IMR-90 (cell line): ENCODE results near the gene MYH7B. TPM values are rescaled to one million over a fixed set of nuclear protein-coding genes. Genes with fewer than 3 reads are reported as not detected.

ENCODE experiments used
- ATAC-seq: fragments of 200-7000 bp; cut with Tn5 transposase; 2 replicates; pipeline ENCODE4 v1.9.1; 2020; ENCODE audit warnings: low read depth, mild to moderate bottlenecking, moderate library complexity
- BruUV-seq: library from RNA; stranded (reverse); fragments of 400-500 nt; replicated peaks from 2 replicates; lab custom pipeline; 2021; lab: Mats Ljungman, UMichigan
- CTCF ChIA-PET: fragments of 300-600 bp; formaldehyde crosslinking; extraction: SDS; loops from one replicate; lab custom pipeline; 2021; ENCODE audit warnings: antibody characterized with exemption; lab: Yijun Ruan, JAX
- POLR2A ChIA-PET: fragments of 300-600 bp; sonication (Branson Sonifier 250); formaldehyde crosslinking; loops from one replicate; lab custom pipeline; 2022; ENCODE audit warnings: antibody characterized with exemption; ENCODE audit not compliant: unreplicated experiment; lab: Charles Lee
- DNase-seq: peaks from one replicate; pipeline ENCODE4 v3.0.0; 2013
- H2AFZ ChIP-seq: replicated peaks from 2 replicates; pipeline ENCODE3; 2013; ENCODE audit warnings: low read length, mild to moderate bottlenecking; ENCODE audit not compliant: poor library complexity
- H2AK5ac ChIP-seq: 2 replicates; pipeline ENCODE4 v1.6.1; 2013; ENCODE audit warnings: low read depth, low read length, inconsistent platforms
- H2AK9ac ChIP-seq: replicated peaks from 2 replicates; pipeline ENCODE3; 2013; ENCODE audit warnings: mild to moderate bottlenecking, low read depth, low read length, moderate library complexity; ENCODE audit not compliant: poor library complexity
- H2BK120ac ChIP-seq: 2 replicates; pipeline ENCODE4 v1.6.1; 2013; ENCODE audit warnings: low read depth, low read length, inconsistent platforms
- H2BK15ac ChIP-seq: 3 replicates; pipeline ENCODE4 v1.6.1; 2013; ENCODE audit warnings: low read depth, low read length, inconsistent platforms
- H2BK20ac ChIP-seq: 2 replicates; pipeline ENCODE4 v1.6.1; 2013; ENCODE audit warnings: low read depth, mild to moderate bottlenecking, inconsistent platforms, low read length, moderate library complexity
- H2BK5ac ChIP-seq: 2 replicates; pipeline ENCODE4 v1.6.1; 2013; ENCODE audit warnings: mild to moderate bottlenecking, low read depth, low read length, inconsistent platforms; ENCODE audit not compliant: poor library complexity, severe bottlenecking
- H3K14ac ChIP-seq: replicated peaks from 2 replicates; pipeline ENCODE4 v1.6.1; 2013; ENCODE audit warnings: low read depth, low read length, inconsistent platforms
- H3K18ac ChIP-seq: 2 replicates; pipeline ENCODE4 v1.6.1; 2013; ENCODE audit warnings: low read depth, low read length, control low read depth
- H3K23ac ChIP-seq: 2 replicates; pipeline ENCODE4 v1.6.1; 2013; ENCODE audit warnings: low read depth, low read length, inconsistent platforms
- H3K27ac ChIP-seq: 2 replicates; pipeline ENCODE4 v1.5.1; 2013; ENCODE audit warnings: mild to moderate bottlenecking, control low read depth, low read length; ENCODE audit not compliant: insufficient read depth
- H3K27me3 ChIP-seq: 2 replicates; pipeline ENCODE4 v1.6.1; 2013; ENCODE audit warnings: low read length; ENCODE audit not compliant: control insufficient read depth, insufficient read depth
- H3K36me3 ChIP-seq: 2 replicates; pipeline ENCODE4 v1.6.1; 2013; ENCODE audit warnings: low read length, mixed read lengths; ENCODE audit not compliant: control insufficient read depth, insufficient read depth
- H3K4ac ChIP-seq: 2 replicates; pipeline ENCODE4 v1.6.1; 2013; ENCODE audit warnings: low read depth, low read length, inconsistent platforms
- H3K4me1 ChIP-seq: 2 replicates; pipeline ENCODE4 v1.6.1; 2013; ENCODE audit warnings: low read length, mixed read lengths; ENCODE audit not compliant: control insufficient read depth, insufficient read depth
- H3K4me2 ChIP-seq: 2 replicates; pipeline ENCODE4 v1.6.1; 2013; ENCODE audit warnings: low read depth, mild to moderate bottlenecking, control low read depth, low read length, moderate library complexity
- H3K4me3 ChIP-seq: 2 replicates; pipeline ENCODE4 v1.5.1; 2013; ENCODE audit warnings: low read depth, mild to moderate bottlenecking, control low read depth, low read length, moderate library complexity; ENCODE audit not compliant: insufficient read depth
- H3K56ac ChIP-seq: 2 replicates; pipeline ENCODE4 v1.6.1; 2013; ENCODE audit warnings: low read length, inconsistent platforms; ENCODE audit not compliant: insufficient read depth; ENCODE audit errors: extremely low read depth
- H3K79me1 ChIP-seq, 2 experiments: 2 replicates each; pipeline ENCODE4 v1.6.1; 2013; ENCODE audit warnings: low read length in 2 of 2, inconsistent platforms in 1 of 2, low read depth in 1 of 2
- H3K9ac ChIP-seq: 2 replicates; pipeline ENCODE4 v1.6.1; 2013; ENCODE audit warnings: low read depth, low read length, control low read depth
- H3K9me1 ChIP-seq: 2 replicates; pipeline ENCODE4 v1.6.1; 2013; ENCODE audit warnings: low read length, inconsistent platforms; ENCODE audit not compliant: insufficient read depth
- H3K9me3 ChIP-seq: 2 replicates; pipeline ENCODE4 v1.6.1; 2013; ENCODE audit warnings: low read length; ENCODE audit not compliant: control insufficient read depth, insufficient read depth
- H4K20me1 ChIP-seq: 2 replicates; pipeline ENCODE4 v1.6.1; 2013; ENCODE audit warnings: low read length, inconsistent platforms; ENCODE audit not compliant: insufficient read depth
- H4K5ac ChIP-seq: 2 replicates; pipeline ENCODE4 v1.6.1; 2013; ENCODE audit warnings: mild to moderate bottlenecking, low read depth, low read length, control low read depth
- H4K8ac ChIP-seq, 2 experiments: 2 replicates each; pipeline ENCODE4 v1.6.1; 2013; ENCODE audit warnings: low read depth in 2 of 2, low read length in 2 of 2, control low read depth in 1 of 2, inconsistent platforms in 1 of 2
- H4K91ac ChIP-seq: 2 replicates; pipeline ENCODE4 v1.6.1; 2013; ENCODE audit warnings: low read depth, low read length, inconsistent platforms; ENCODE audit not compliant: insufficient read depth
- BHLHE40 ChIP-seq: fragments of 150-350 bp; IDR thresholded peaks from 2 replicates; pipeline ENCODE4 v1.6.1; 2016; ENCODE audit warnings: mild to moderate bottlenecking, low read depth, low read length
- CEBPB ChIP-seq: IDR thresholded peaks from 2 replicates; pipeline ENCODE4 v1.6.1; 2012; ENCODE audit warnings: low read depth, low read length, improper control_type of control experiment
- CHD1 ChIP-seq: IDR thresholded peaks from 2 replicates; pipeline ENCODE4 v1.6.1; 2012; ENCODE audit warnings: low read depth, low read length, improper control_type of control experiment
- FOS ChIP-seq: fragments of 150-350 bp; IDR thresholded peaks from 2 replicates; pipeline ENCODE4 v1.6.1; 2016; ENCODE audit warnings: low read depth, low read length
- MAFK ChIP-seq: IDR thresholded peaks from 2 replicates; pipeline ENCODE4 v1.6.1; 2012; ENCODE audit warnings: low read depth, low read length, improper control_type of control experiment
- MAZ ChIP-seq: IDR thresholded peaks from 2 replicates; pipeline ENCODE4 v1.6.1; 2012; ENCODE audit warnings: low read depth, mild to moderate bottlenecking, low read length, improper control_type of control experiment, moderate library complexity, borderline replicate concordance
- MXI1 ChIP-seq: IDR thresholded peaks from 2 replicates; pipeline ENCODE4 v1.6.1; 2012; ENCODE audit warnings: low read depth, mild to moderate bottlenecking, low read length, moderate library complexity, borderline replicate concordance
- NFE2L2 ChIP-seq: fragments of 150-350 bp; IDR thresholded peaks from 2 replicates; pipeline ENCODE4 v1.6.1; 2016; ENCODE audit warnings: low read depth, mild to moderate bottlenecking, low read length
- POLR2A ChIP-seq: IDR thresholded peaks from 2 replicates; pipeline ENCODE4 v1.6.1; 2012; ENCODE audit warnings: mild to moderate bottlenecking, low read depth, low read length
- RAD21 ChIP-seq: IDR thresholded peaks from 2 replicates; pipeline ENCODE4 v1.6.1; 2012; ENCODE audit warnings: low read length, improper control_type of control experiment
- RCOR1 ChIP-seq: IDR thresholded peaks from 2 replicates; pipeline ENCODE4 v1.6.1; 2012; ENCODE audit warnings: mild to moderate bottlenecking, low read length, improper control_type of control experiment; ENCODE audit not compliant: insufficient replicate concordance
- RFX5 ChIP-seq: IDR thresholded peaks from 2 replicates; pipeline ENCODE4 v1.8.0; 2012; ENCODE audit warnings: low read depth, mild to moderate bottlenecking, low read length, moderate library complexity
- SMC3 ChIP-seq: fragments of 150-350 bp; IDR thresholded peaks from 2 replicates; pipeline ENCODE4 v1.6.1; 2016; ENCODE audit warnings: low read depth, mild to moderate bottlenecking, antibody characterized with exemption, low read length, moderate library complexity
- WGBS, 2 experiments: methylation state at CpG; one replicate each; pipeline versions ENCODE4 v1.1.5 to v1.1.7; 2013; ENCODE audit warnings: missing lambda C conversion rate in 2 of 2; ENCODE audit not compliant: insufficient read length in 1 of 2; ENCODE audit errors: extremely low coverage in 2 of 2; 5-methylcytosine and 5-hydroxymethylcytosine counted together
- dilution Hi-C: fragments of 300-500 bp; cut with HindIII; formaldehyde crosslinking; loops from one replicate; pipeline ENCODE4 v1.14.3; 2018; ENCODE audit warnings: low sequenced_read_pairs; ENCODE audit not compliant: unreplicated experiment
- in situ Hi-C: fragments of 300-500 bp; cut with MboI; formaldehyde crosslinking; loops from 3 replicates; pipeline ENCODE4 v1.14.3; 2019; ENCODE audit warnings: low sequenced_read_pairs, inconsistent platforms, mixed read lengths
- intact Hi-C: fragments of 100-400 bp; cut with micrococcal nuclease; formaldehyde crosslinking; loops from 2 replicates; pipeline ENCODE4 v1.10.0; 2022
- polyA plus RNA-seq, 3 experiments: library from polyadenylated mRNA; depleted of rRNA; stranded (reverse); fragments of >200 nt; gene quantifications; 2 replicates each; pipeline ENCODE4 v1.2.3, GENCODE V29; 2012; ENCODE audit warnings: low replicate concordance in 1 of 3
- total RNA-seq: library from RNA; depleted of rRNA; stranded (reverse); fragments of >200 nt; gene quantifications from 2 replicates; pipeline ENCODE4 v1.2.3, GENCODE V29; 2012
- TF ChIP-seq, protein P1 (sequence below): fragments of 150-350 bp; IDR thresholded peaks from 2 replicates; pipeline ENCODE4 v1.6.1; 2017; ENCODE audit warnings: mild to moderate bottlenecking, antibody characterized with exemption, low read length, low read depth
- TF ChIP-seq, protein P2 (sequence below): conservative IDR thresholded peaks from 2 replicates; pipeline ENCODE4 v1.5.1; 2012; ENCODE audit warnings: mild to moderate bottlenecking, low read depth, low read length, improper control_type of control experiment
- TF ChIP-seq, protein P3 (sequence below): fragments of 150-350 bp; IDR thresholded peaks from 2 replicates; pipeline ENCODE4 v1.6.1; 2016; ENCODE audit warnings: low read depth, mild to moderate bottlenecking, low read length, moderate library complexity, borderline replicate concordance

MYH7B gene
- total and polyA plus RNA-seq, 2 of the 4 experiments (the other 2 are of a cell fraction), result 0.09 TPM; not detected in 1

DNA sequence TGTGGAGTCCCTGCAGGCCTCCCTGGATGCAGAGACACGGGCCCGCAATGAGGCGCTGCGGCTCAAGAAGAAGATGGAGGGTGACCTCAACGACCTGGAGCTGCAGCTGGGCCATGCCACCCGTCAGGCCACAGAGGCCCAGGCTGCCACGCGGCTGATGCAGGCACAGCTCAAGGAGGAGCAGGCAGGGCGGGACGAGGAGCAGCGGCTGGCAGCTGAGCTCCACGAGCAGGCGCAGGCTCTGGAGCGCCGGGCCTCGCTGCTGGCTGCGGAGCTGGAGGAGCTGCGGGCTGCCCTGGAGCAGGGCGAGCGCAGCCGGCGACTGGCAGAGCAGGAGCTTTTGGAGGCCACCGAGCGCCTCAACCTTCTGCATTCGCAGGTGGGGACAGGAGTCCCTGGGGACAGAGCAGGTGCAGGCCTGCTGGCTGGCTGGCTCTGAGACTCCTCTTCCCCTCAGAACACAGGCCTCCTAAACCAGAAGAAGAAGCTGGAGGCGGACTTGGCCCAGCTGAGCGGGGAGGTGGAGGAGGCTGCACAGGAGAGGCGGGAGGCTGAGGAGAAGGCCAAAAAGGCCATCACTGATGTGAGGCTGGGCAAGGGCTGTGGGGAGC, 44.7 kb downstream of the MYH7B start:
- Histone ChIP-seq H3K9ac (no peak overlapping the region), H3K4me3 (no peak overlapping the region), H3K79me1 (peaks cover 0 to 17% of the 10 kb centered on the region in 2 experiments; a peak in 1 of 4 replicates), H4K8ac (no peak overlapping the region), H2AK5ac (no peak overlapping the region), H3K56ac (no peak overlapping the region), H2BK120ac (no peak overlapping the region), H3K9me1 (no peaks in the 10 kb centered on the region), H3K14ac (no peak overlapping the region), H3K4me1 (no peaks in the 10 kb centered on the region), H3K27ac (no peak overlapping the region), H3K9me3 (no peaks in the 10 kb centered on the region), H4K20me1 (peaks cover 35% of the 10 kb centered on the region), H2BK5ac (no peak overlapping the region), H2AFZ (no peak overlapping the region), H3K4me2 (no peak overlapping the region), H2BK15ac (no peak overlapping the region), H2BK20ac (no peak overlapping the region), H3K27me3 (no peaks in the 10 kb centered on the region), H3K18ac (no peak overlapping the region), H4K5ac (no peak overlapping the region), H3K36me3 (peaks cover 89% of the 10 kb centered on the region), H3K23ac (no peak overlapping the region), H4K91ac (no peak overlapping the region), H2AK9ac (no peak overlapping the region), H3K4ac (no peak overlapping the region)
- DNase-seq, result no peak
- intact Hi-C loops, result loop anchor here (5.0 kb wide), 1 partner anchor 128 kb away; the partner anchor contains the start of gene GGT7
- WGBS, 2 experiments, result 91% methylated on average over 15 of the region's 28 CpGs; no CpG with 5 or more reads in 1 of the 2 experiments
- POLR2A ChIA-PET, result no interaction called here
- dilution Hi-C loops, result no loop called here
- ATAC-seq, result no peak
- TF ChIP-seq, protein P1, sequence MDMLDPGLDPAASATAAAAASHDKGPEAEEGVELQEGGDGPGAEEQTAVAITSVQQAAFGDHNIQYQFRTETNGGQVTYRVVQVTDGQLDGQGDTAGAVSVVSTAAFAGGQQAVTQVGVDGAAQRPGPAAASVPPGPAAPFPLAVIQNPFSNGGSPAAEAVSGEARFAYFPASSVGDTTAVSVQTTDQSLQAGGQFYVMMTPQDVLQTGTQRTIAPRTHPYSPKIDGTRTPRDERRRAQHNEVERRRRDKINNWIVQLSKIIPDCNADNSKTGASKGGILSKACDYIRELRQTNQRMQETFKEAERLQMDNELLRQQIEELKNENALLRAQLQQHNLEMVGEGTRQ, result no peak
- no peak for TF ChIP-seq MAZ
- TF ChIP-seq POLR2A, result no peak
- no peak for TF ChIP-seq CHD1
- TF ChIP-seq MXI1, result no peak
- no peak for TF ChIP-seq MAFK
- TF ChIP-seq, protein P2, sequence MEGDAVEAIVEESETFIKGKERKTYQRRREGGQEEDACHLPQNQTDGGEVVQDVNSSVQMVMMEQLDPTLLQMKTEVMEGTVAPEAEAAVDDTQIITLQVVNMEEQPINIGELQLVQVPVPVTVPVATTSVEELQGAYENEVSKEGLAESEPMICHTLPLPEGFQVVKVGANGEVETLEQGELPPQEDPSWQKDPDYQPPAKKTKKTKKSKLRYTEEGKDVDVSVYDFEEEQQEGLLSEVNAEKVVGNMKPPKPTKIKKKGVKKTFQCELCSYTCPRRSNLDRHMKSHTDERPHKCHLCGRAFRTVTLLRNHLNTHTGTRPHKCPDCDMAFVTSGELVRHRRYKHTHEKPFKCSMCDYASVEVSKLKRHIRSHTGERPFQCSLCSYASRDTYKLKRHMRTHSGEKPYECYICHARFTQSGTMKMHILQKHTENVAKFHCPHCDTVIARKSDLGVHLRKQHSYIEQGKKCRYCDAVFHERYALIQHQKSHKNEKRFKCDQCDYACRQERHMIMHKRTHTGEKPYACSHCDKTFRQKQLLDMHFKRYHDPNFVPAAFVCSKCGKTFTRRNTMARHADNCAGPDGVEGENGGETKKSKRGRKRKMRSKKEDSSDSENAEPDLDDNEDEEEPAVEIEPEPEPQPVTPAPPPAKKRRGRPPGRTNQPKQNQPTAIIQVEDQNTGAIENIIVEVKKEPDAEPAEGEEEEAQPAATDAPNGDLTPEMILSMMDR, result no peak
- TF ChIP-seq NFE2L2, result no peak
- no peak for TF ChIP-seq RFX5
- no peak for TF ChIP-seq RCOR1
- no peak for TF ChIP-seq SMC3
- TF ChIP-seq BHLHE40, result no peak
- no peak for TF ChIP-seq FOS
- no peak for TF ChIP-seq CEBPB
- no peak for TF ChIP-seq RAD21
- TF ChIP-seq, protein P3, sequence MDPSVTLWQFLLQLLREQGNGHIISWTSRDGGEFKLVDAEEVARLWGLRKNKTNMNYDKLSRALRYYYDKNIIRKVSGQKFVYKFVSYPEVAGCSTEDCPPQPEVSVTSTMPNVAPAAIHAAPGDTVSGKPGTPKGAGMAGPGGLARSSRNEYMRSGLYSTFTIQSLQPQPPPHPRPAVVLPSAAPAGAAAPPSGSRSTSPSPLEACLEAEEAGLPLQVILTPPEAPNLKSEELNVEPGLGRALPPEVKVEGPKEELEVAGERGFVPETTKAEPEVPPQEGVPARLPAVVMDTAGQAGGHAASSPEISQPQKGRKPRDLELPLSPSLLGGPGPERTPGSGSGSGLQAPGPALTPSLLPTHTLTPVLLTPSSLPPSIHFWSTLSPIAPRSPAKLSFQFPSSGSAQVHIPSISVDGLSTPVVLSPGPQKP, result no peak
- in situ Hi-C loops, result no loop called here
- CTCF ChIA-PET, result interaction anchor here (0.6 kb wide), 1 partner anchor 59 kb away, joined by 7 read pairs; no protein-coding TSS in a partner anchor
- no TSS peak for BruUV-seq
